A549 treated with AZD9567 at 1 μM for 4 hours (cell line): ENCODE data around the gene SMARCA5. TPM values are rescaled to one million over a fixed set of nuclear protein-coding genes. Genes with fewer than 3 reads are reported as not detected.

ENCODE experiments used
- total RNA-seq: library from RNA; stranded (reverse); fragments of 200-300 nt; extraction: Qiagen RNA extraction; gene quantifications from 5 replicates; pipeline ENCODE4 v1.2.3, GENCODE V29; 2022; ENCODE audit not compliant: insufficient read depth

SMARCA5 gene
- 19.6 to 22.6 TPM (median 20.7 TPM) in 5 replicates for total RNA-seq

GRCh38 chr4:143513314-143514168 lies at the start of gene SMARCA5:
TSS of gene SMARCA5 (plus strand) at chr4:143513702. CDS start at chr4:143513925, 223 bp downstream.

Other genes with a start within 250 kb of the SMARCA5 start
- gene GAB1, start 176.8 kb upstream of the SMARCA5 start, total RNA-seq, result 1.9 to 8.9 TPM (median 2.7 TPM) in 5 replicates
- gene FREM3, start 187.0 kb downstream of the SMARCA5 start, total RNA-seq, result not detected in 5 replicates